ENCODE measurements around the gene RTN4R. TPM values are rescaled to one million over a fixed set of nuclear protein-coding genes. Genes with fewer than 3 reads are reported as not detected.

Gene RTN4R
- total RNA-seq, 1 donor from 2014 or later, result 0.43 TPM

DNA sequence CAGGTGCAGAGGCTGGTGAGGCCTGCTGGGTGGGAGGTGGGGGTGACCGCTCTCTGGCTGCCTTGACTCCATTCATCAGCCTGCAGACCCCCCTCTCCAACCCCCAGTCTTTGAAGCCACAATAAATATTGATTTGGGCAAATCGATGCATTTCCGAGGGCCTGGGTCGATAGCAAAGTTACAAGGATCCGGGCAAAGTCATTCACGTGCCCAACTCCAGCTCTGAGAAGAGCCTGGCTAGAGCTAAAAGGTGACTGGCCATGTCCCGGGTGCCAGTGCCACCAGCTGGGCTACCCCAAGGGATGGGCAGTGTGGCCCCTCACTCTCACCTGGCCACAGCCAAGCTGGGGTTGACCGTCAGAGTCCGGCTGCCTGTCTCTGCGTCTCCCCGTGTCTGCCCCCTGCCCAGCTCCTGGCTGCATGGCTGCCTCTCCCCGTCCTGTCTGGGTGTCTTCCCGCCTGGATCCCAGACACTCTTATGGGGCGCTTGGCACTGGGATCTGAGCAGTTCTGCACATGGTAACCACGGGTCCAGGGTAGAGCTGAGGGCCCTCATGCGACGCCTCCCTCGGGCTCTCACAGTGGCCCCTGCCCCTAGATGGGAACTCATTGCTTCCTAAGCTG, 70.6 kb downstream of the RTN4R start:
- Histone ChIP-seq H3K9me3 (no peaks in the 10 kb centered on the region), H3K36me3 (no peaks in the 10 kb centered on the region), H3K4me3 (no peak overlapping the region), H3K4me1 (no peaks in the 10 kb centered on the region), H3K27ac (no peak overlapping the region), H3K27me3 (no peaks in the 10 kb centered on the region)
- intact Hi-C loops (cut with DNase I), result no loop called here
- no peak for DNase-seq (ENCODE audit: low spot score in 2 of 2)
- TF ChIP-seq, protein P1, sequence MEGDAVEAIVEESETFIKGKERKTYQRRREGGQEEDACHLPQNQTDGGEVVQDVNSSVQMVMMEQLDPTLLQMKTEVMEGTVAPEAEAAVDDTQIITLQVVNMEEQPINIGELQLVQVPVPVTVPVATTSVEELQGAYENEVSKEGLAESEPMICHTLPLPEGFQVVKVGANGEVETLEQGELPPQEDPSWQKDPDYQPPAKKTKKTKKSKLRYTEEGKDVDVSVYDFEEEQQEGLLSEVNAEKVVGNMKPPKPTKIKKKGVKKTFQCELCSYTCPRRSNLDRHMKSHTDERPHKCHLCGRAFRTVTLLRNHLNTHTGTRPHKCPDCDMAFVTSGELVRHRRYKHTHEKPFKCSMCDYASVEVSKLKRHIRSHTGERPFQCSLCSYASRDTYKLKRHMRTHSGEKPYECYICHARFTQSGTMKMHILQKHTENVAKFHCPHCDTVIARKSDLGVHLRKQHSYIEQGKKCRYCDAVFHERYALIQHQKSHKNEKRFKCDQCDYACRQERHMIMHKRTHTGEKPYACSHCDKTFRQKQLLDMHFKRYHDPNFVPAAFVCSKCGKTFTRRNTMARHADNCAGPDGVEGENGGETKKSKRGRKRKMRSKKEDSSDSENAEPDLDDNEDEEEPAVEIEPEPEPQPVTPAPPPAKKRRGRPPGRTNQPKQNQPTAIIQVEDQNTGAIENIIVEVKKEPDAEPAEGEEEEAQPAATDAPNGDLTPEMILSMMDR (IDR thresholded peaks at IDR 0.05), result no peak

DNA sequence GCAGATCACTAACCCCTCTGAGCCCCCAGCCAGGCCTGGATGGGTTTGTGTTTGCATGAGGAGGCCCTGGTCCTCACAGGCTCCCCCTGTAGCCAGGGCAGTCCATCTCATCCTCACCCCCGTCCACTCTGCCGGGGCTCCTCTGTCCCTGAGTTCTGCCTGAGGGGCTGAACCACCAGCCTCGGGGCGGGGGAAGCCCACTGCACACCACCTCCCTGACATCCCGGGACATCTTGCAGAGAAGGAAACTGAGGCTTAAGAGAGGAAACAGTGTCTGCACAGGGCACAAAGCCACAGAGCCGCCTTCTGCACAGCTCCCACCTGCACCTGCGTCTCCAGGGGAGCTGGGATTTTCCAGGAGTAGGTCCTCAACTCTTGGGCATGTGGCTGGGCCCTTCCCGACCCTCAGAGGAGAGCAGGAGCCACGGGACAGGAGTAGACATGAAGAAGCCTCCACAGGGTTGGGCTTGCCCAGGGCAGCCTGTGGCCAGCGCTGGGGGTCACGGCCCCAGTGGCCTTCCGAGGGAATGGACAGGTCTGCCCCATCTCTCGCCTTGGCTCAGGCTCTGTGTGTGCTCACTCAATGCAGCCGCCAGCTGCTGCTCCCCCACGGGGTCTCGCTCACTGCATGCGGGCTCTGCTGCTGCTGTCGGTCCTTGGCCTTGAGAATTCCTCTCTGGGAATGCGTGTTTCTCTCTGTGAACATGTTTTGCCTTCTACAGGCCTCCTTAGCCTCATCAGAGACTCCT, 71.8 kb downstream of the RTN4R start:
- Histone ChIP-seq H3K27ac (no peak overlapping the region), H3K36me3 (no peaks in the 10 kb centered on the region), H3K9me3 (no peaks in the 10 kb centered on the region), H3K27me3 (no peaks in the 10 kb centered on the region), H3K4me1 (no peaks in the 10 kb centered on the region), H3K4me3 (no peak overlapping the region)
- intact Hi-C loops (cut with DNase I), result no loop called here
- no peak for DNase-seq (ENCODE audit: low spot score in 2 of 2)
- TF ChIP-seq, protein P1 (IDR thresholded peaks at IDR 0.05), result no peak

DNA sequence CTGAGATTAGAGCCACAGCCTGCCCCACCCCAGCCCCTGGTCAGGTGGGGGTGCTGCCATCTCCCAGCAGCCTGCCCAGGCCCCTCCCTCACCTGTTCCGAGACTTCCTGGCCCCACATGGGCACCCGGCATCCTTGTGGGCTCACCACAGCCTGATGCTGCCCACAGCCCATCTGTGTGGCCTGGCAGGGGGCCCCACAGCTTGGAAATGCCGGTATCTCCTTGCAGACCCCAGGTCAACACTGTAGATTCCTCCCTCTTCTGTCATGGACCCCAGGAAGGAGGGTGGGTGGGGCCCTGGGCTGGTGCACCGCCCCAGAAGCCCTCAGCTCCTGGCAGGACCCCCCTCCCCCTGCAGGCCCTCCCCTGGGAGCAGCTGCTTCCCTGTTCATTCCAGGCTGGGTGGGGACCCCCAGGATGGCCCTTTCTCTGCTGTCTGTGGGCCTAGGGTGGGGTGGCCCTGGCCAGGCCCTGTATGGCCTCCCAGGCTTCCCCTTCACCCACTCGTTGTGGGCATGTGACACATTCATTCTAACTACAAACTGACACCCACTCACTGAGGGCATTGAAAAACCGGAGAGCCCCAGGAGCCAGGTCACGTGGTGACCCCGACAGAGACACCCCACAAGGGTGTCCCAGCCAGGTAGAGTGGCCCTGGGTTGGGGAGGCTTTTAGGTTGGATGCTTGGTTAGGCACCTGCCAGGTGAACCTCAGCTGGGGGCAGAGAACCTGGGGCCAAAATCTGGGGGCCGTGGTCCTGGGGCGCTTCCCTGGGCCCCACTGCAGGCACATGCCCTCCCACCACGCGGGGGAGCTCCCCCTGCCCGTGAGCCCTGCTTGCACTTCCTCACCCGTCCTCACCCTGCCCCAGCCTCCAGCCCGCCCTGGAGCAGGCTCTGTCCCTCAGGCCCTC, 73.2 kb downstream of the RTN4R start:
- H3K4me1 ChIP-seq, result no peaks in the 10 kb centered on the region
- no peak overlapping the region for H3K27ac ChIP-seq
- H3K4me3 ChIP-seq, result no peak overlapping the region
- H3K36me3 ChIP-seq, result no peaks in the 10 kb centered on the region
- H3K9me3 ChIP-seq, result no peaks in the 10 kb centered on the region
- TF ChIP-seq, protein P1 (IDR thresholded peaks at IDR 0.05), result no peak
- DNase-seq (ENCODE audit: low spot score in 2 of 2), result no peak
- H3K27me3 ChIP-seq, result no peaks in the 10 kb centered on the region
- intact Hi-C loops (cut with DNase I), result no loop called here

DNA sequence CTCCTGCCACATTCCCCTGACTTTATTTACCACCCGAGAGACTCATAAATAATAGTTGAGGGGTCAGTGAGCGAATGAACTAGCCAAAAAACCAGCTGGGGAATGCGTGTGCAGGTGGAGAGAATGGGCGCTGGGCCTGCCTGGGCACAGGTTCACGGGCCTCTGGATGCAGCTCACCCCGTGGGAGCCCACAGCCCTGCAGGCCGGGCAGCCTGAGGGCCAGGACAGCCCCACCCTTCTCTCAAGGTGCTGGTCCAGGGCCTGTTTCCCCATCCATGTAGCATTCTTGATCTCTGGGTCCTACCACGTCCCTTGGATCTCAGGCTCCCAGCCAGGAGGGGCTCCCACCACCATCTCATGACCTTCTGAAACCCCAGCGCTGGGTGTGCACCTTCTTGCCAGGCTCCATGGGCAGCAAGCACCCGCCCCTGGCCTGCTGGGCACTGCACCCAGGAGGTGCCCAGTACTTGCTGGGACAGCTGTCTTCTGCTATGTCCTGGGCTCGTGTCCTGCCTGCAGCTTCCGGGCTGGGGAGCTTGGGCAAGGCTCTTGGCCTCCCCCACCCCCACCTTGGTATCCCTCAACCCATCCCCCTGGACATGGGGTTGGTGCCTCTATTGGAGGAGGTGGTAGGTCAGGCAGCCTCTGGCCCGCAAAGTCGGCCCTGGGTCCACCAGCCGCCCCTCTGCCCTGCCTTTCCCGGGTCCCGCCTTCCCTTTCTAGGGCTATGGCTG, 74.2 kb downstream of the RTN4R start:
- Histone ChIP-seq H3K4me3 (no peak overlapping the region), H3K27me3 (no peaks in the 10 kb centered on the region), H3K9me3 (no peaks in the 10 kb centered on the region), H3K36me3 (no peaks in the 10 kb centered on the region), H3K27ac (no peak overlapping the region), H3K4me1 (no peaks in the 10 kb centered on the region)
- TF ChIP-seq, protein P1 (IDR thresholded peaks at IDR 0.05), result no peak
- no peak for DNase-seq (ENCODE audit: low spot score in 2 of 2)
- intact Hi-C loops (cut with DNase I), result no loop called here

Measured in ascending aorta (tissue), 2 donors.